HEK293 (cell line): ENCODE results near the gene ADIG.

Source experiments
- CTCF ChIA-PET: fragments of 350-600 bp; formaldehyde crosslinking; extraction: SDS; loops from one replicate; lab custom pipeline; 2021; ENCODE audit warnings: antibody characterized with exemption; lab: Yijun Ruan, JAX
- POLR2A ChIA-PET: fragments of 300-600 bp; formaldehyde crosslinking; extraction: SDS; loops from one replicate; lab custom pipeline; 2020; ENCODE audit warnings: antibody characterized with exemption, inconsistent platforms; lab: Yijun Ruan, JAX
- H3K27ac ChIP-seq: fragments of 200-500 bp; sonication (Bioruptor generic); 2 replicates; pipeline ENCODE4 v1.5.1; 2014; ENCODE audit warnings: low read depth, low read length, control low read depth, inconsistent platforms; ENCODE audit errors: extremely low read depth
- H3K36me3 ChIP-seq, 2 experiments: fragments of 200-500 bp in 1 of 2; sonication (Bioruptor generic) in 1 of 2; 1 replicate in 1 of 2; 2 replicates in 1 of 2; pipeline ENCODE4 v1.5.1; 2014 to 2017; ENCODE audit warnings: inconsistent platforms in 2 of 2, low read length in 2 of 2; ENCODE audit not compliant: control insufficient read depth in 2 of 2, insufficient read depth in 1 of 2
- H3K4me1 ChIP-seq: fragments of 200-500 bp; sonication (Bioruptor generic); 2 replicates; pipeline ENCODE4 v1.5.1; 2014; ENCODE audit warnings: mild to moderate bottlenecking, low read length, inconsistent platforms; ENCODE audit not compliant: control insufficient read depth, insufficient read depth
- H3K4me3 ChIP-seq: 2 replicates; pipeline ENCODE4 v1.5.1; 2011; ENCODE audit warnings: low read depth, mild to moderate bottlenecking, control low read depth, low read length, moderate library complexity
- H3K9me3 ChIP-seq: fragments of 200-500 bp; sonication (Bioruptor generic); 2 replicates; pipeline ENCODE4 v1.5.1; 2014; ENCODE audit warnings: low read depth, low read length, inconsistent platforms; ENCODE audit not compliant: control insufficient read depth, insufficient read depth
- RBAK ChIP-seq: fragments of 450-650 bp; formaldehyde crosslinking; IDR thresholded peaks from 2 replicates; pipeline ENCODE4 v1.5.1; 2016; ENCODE audit warnings: missing biosample characterization, missing genetic modification characterization
- SP3 ChIP-seq: fragments of 450-650 bp; formaldehyde crosslinking; IDR thresholded peaks from 2 replicates; pipeline ENCODE4 v1.5.1; 2016; ENCODE audit warnings: missing biosample characterization, missing genetic modification characterization
- WT1 ChIP-seq: fragments of 450-650 bp; formaldehyde crosslinking; IDR thresholded peaks from 2 replicates; pipeline ENCODE4 v1.5.1; 2016; ENCODE audit warnings: missing biosample characterization, missing genetic modification characterization
- ZNF157 ChIP-seq: fragments of 450-650 bp; formaldehyde crosslinking; IDR thresholded peaks from 2 replicates; pipeline ENCODE4 v1.5.1; 2016; ENCODE audit warnings: missing biosample characterization, missing genetic modification characterization
- ZNF169 ChIP-seq: fragments of 450-650 bp; formaldehyde crosslinking; IDR thresholded peaks from 2 replicates; pipeline ENCODE4 v1.5.1; 2016; ENCODE audit warnings: missing biosample characterization, missing genetic modification characterization
- ZNF830 ChIP-seq: fragments of 450-650 bp; IDR thresholded peaks from 2 replicates; pipeline ENCODE4 v1.5.0; 2018; ENCODE audit warnings: missing biosample characterization, missing genetic modification characterization, low read depth, mild to moderate bottlenecking, moderate library complexity
- ZNF843 ChIP-seq: fragments of 450-650 bp; formaldehyde crosslinking; IDR thresholded peaks from 2 replicates; pipeline ENCODE4 v1.5.1; 2016; ENCODE audit warnings: missing biosample characterization, missing genetic modification characterization
- TF ChIP-seq, protein P1 (sequence below): fragments of 450-650 bp; formaldehyde crosslinking; IDR thresholded peaks from 2 replicates; pipeline ENCODE4 v1.5.1; 2017; ENCODE audit warnings: missing biosample characterization, missing genetic modification characterization
- TF ChIP-seq, protein P2 (sequence below): fragments of 450-650 bp; formaldehyde crosslinking; conservative IDR thresholded peaks from 2 replicates; pipeline ENCODE4 v1.5.1; 2016; ENCODE audit warnings: low read depth, missing biosample characterization, missing genetic modification characterization
- TF ChIP-seq, protein P3 (sequence below): fragments of 450-650 bp; formaldehyde crosslinking; IDR thresholded peaks from 2 replicates; pipeline ENCODE4 v1.5.1; 2016; ENCODE audit warnings: missing biosample characterization, missing genetic modification characterization

The ADIG gene

DNA sequence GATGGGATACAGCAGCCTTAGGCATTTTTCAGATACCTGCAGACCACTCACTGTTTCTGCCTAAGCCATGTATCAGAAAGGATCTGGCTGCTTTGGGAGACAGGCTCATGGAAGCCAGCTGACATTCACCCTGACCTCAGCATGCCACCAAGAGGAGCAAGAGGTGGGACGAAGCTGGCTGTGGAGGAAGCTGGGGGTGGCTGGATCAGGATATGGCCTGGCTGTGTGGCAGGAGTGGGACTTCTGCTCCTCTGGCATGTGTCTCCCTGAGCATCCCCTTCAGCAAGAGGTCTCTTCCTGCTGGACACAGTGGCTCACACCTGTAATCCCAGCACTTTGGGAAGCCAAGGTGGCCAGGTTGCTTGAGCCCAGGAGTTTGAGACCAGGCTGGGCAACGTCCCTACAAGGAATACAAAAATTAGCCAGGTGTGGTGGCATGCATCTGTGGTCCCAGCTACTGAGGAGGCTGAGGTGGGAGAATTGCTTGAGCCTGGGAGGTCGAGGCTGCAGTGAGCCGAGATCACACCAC lies 897 bp downstream of the ADIG start:
- TF ChIP-seq, protein P1, sequence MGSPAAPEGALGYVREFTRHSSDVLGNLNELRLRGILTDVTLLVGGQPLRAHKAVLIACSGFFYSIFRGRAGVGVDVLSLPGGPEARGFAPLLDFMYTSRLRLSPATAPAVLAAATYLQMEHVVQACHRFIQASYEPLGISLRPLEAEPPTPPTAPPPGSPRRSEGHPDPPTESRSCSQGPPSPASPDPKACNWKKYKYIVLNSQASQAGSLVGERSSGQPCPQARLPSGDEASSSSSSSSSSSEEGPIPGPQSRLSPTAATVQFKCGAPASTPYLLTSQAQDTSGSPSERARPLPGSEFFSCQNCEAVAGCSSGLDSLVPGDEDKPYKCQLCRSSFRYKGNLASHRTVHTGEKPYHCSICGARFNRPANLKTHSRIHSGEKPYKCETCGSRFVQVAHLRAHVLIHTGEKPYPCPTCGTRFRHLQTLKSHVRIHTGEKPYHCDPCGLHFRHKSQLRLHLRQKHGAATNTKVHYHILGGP (tag by site-specific recombination) = no peak
- TF ChIP-seq ZNF169 (tag by site-specific recombination) (no peak), RBAK (tag by site-specific recombination) (no peak), ZNF830 (tag by site-specific recombination) (no peak), SP3 (tag by site-specific recombination) (no peak)
- TF ChIP-seq, protein P2, sequence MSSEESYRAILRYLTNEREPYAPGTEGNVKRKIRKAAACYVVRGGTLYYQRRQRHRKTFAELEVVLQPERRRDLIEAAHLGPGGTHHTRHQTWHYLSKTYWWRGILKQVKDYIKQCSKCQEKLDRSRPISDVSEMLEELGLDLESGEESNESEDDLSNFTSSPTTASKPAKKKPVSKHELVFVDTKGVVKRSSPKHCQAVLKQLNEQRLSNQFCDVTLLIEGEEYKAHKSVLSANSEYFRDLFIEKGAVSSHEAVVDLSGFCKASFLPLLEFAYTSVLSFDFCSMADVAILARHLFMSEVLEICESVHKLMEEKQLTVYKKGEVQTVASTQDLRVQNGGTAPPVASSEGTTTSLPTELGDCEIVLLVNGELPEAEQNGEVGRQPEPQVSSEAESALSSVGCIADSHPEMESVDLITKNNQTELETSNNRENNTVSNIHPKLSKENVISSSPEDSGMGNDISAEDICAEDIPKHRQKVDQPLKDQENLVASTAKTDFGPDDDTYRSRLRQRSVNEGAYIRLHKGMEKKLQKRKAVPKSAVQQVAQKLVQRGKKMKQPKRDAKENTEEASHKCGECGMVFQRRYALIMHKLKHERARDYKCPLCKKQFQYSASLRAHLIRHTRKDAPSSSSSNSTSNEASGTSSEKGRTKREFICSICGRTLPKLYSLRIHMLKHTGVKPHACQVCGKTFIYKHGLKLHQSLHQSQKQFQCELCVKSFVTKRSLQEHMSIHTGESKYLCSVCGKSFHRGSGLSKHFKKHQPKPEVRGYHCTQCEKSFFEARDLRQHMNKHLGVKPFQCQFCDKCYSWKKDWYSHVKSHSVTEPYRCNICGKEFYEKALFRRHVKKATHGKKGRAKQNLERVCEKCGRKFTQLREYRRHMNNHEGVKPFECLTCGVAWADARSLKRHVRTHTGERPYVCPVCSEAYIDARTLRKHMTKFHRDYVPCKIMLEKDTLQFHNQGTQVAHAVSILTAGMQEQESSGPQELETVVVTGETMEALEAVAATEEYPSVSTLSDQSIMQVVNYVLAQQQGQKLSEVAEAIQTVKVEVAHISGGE (tag by site-specific recombination) = no peak
- TF ChIP-seq, all 188 proteins: peak for 0
- CTCF ChIA-PET = interaction anchor here (0.6 to 1.3 kb wide), 2 partner anchors 31 to 57 kb away, joined by 3 to 5 read pairs; no protein-coding TSS in a partner anchor
- POLR2A ChIA-PET = no interaction called here
- H3K36me3 ChIP-seq = peaks cover 0 to under 1% of the 10 kb centered on the region in 2 experiments; a peak in 1 of 3 replicates
- H3K9me3 ChIP-seq = no peaks in the 10 kb centered on the region
- no peak overlapping the region for H3K27ac ChIP-seq
- no peak overlapping the region for H3K4me3 ChIP-seq
- no peaks in the 10 kb centered on the region for H3K4me1 ChIP-seq

DNA sequence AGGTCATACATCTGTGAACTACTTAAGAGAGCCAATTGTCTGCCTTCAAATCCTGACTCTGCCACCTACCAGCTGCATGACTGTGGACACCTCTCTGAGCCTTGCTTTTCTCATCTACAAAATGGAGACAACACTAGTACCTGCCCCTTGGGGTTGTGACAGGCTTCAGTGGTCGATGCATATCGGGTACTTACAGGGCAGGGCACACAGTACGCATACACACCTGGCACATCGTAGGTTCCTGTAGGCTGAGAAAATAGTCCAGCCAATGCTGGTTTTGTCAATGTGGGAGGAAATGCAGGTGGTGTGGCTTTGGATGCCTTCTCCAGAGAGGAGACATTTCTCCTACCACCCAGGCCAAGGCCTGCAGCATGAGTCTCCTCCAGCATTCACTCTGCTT lies 2.3 kb downstream of the ADIG start:
- Histone ChIP-seq H3K27ac (no peak overlapping the region), H3K4me1 (no peaks in the 10 kb centered on the region), H3K4me3 (no peak overlapping the region), H3K9me3 (no peaks in the 10 kb centered on the region), H3K36me3 (no peaks in the 10 kb centered on the region)
- CTCF ChIA-PET = no interaction called here
- TF ChIP-seq WT1 (tag by site-specific recombination) = no peak
- TF ChIP-seq ZNF157 = peak; percentile 95
- POLR2A ChIA-PET = no interaction called here

DNA sequence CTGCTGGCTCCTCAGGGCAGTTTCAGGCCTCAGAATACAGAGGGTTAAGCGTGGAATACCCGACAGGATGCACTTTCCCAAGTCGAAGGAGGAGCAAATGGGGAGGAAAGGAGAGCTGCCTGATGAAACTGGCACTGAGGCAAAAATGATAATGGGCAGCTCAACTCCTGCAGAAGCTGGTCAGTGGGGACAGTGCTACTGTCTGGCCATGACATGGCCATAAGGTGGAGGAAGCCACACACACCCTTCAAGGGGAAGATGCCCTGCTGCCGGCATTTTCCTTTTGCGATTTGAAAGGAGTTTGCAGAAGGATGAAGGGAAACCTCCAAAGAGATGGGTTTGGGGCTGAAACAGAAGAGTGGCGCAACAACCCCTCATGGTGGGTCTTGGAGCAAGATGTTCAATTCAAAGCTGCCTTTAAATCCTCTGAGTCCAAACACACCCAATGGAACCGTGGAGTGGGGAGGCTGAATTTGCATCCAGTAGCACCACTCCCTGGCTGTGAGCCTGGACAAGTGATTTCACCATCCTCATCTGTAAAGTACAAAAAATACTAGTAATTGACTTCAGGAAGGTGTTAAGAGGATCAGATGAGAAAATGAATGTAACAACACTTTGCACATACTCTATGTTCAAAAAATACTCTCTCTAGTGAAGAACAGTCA lies 3.2 kb downstream of the ADIG start:
- Histone ChIP-seq H3K4me1 (no peaks in the 10 kb centered on the region), H3K27ac (no peak overlapping the region), H3K9me3 (no peaks in the 10 kb centered on the region), H3K36me3 (no peaks in the 10 kb centered on the region), H3K4me3 (no peak overlapping the region)
- TF ChIP-seq ZNF843 (tag by site-specific recombination) = no peak
- TF ChIP-seq, protein P3, sequence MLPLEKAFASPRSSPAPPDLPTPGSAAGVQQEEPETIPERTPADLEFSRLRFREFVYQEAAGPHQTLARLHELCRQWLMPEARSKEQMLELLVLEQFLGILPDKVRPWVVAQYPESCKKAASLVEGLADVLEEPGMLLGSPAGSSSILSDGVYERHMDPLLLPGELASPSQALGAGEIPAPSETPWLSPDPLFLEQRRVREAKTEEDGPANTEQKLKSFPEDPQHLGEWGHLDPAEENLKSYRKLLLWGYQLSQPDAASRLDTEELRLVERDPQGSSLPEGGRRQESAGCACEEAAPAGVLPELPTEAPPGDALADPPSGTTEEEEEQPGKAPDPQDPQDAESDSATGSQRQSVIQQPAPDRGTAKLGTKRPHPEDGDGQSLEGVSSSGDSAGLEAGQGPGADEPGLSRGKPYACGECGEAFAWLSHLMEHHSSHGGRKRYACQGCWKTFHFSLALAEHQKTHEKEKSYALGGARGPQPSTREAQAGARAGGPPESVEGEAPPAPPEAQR (tag by site-specific recombination) = no peak
- ChIA-PET POLR2A (no interaction called here), CTCF (interaction anchor here (0.6 kb wide), 1 partner anchor 75 kb away, joined by 3 read pairs; no protein-coding TSS in a partner anchor)
